Esophagus squamous epithelium (tissue), 5 donors: Measurements from ENCODE around the gene RNF123. TPM values are rescaled to one million over a fixed set of nuclear protein-coding genes. Genes with fewer than 3 reads are reported as not detected.

ENCODE experiments used
- DNase-seq: peaks from one replicate; lab custom pipeline; 2025; lab: John Stamatoyannopoulos, UW
- H3K27ac ChIP-seq, 4 donors: fragments of 200-600 bp; sonication (generic); one replicate each; pipeline ENCODE4 v1.5.1; 2016 to 2019; ENCODE audit warnings: mild to moderate bottlenecking in 1 of 4
- H3K27me3 ChIP-seq, 4 donors: fragments of 200-600 bp; sonication (generic); 1 replicate in 3 of 4; 2 replicates in 1 of 4; pipeline versions ENCODE4 v1.5.1 to v1.6.0; 2017 to 2021; ENCODE audit warnings: antibody characterized with exemption in 1 of 4
- H3K36me3 ChIP-seq, 3 donors: fragments of 200-600 bp; sonication (generic); one replicate each; pipeline ENCODE4 v1.5.1; 2016 to 2019
- H3K4me1 ChIP-seq, 3 donors: fragments of 200-600 bp; sonication (generic); one replicate each; pipeline ENCODE4 v1.5.1; 2017 to 2019
- H3K4me3 ChIP-seq, 4 donors: fragments of 200-600 bp; sonication (generic); 1 replicate in 3 of 4; 2 replicates in 1 of 4; pipeline ENCODE4 v1.5.1; 2016 to 2019; ENCODE audit warnings: mild to moderate bottlenecking in 2 of 4, moderate library complexity in 1 of 4
- H3K9me3 ChIP-seq, 3 donors: fragments of 200-600 bp; sonication (generic); one replicate each; pipeline ENCODE4 v1.5.1; 2016 to 2019
- POLR2A ChIP-seq, 4 donors: fragments of 450-650 bp; IDR thresholded peaks; one replicate each; pipeline ENCODE4 v1.6.1; 2017; ENCODE audit warnings: antibody characterized with exemption in 4 of 4, mild to moderate bottlenecking in 4 of 4, moderate library complexity in 3 of 4
- WGBS, 2 donors: methylation state at CpG; one replicate each; pipeline ENCODE4 v1.1.5; 2018; 5-methylcytosine and 5-hydroxymethylcytosine counted together
- intact Hi-C: fragments of 100-400 bp; cut with DNase I; formaldehyde crosslinking; loops from one replicate; pipeline ENCODE4 v1.15.0; 2022
- total RNA-seq, 4 donors: library from RNA; depleted of rRNA; stranded (reverse); fragments of >200 nt; gene quantifications; one replicate each; pipeline ENCODE4 v1.1.0, GENCODE V29; 2016
- TF ChIP-seq, protein P1 (sequence below), 6 experiments: fragments of 450-650 bp in 4 of 6; fragments of 200-600 bp in 2 of 6; sonication (generic) in 2 of 6; IDR thresholded peaks; one replicate each; pipeline ENCODE4 v1.5.1; 2016 to 2019; ENCODE audit warnings: antibody characterized with exemption in 6 of 6, mild to moderate bottlenecking in 4 of 6, moderate library complexity in 4 of 6
- donor health status: DM: yes; HTN: yes; CAD: no.

The RNF123 gene
- total RNA-seq, 4 donors from 2014 or later: 14.7 to 21.8 (median 15.8) TPM

DNA sequence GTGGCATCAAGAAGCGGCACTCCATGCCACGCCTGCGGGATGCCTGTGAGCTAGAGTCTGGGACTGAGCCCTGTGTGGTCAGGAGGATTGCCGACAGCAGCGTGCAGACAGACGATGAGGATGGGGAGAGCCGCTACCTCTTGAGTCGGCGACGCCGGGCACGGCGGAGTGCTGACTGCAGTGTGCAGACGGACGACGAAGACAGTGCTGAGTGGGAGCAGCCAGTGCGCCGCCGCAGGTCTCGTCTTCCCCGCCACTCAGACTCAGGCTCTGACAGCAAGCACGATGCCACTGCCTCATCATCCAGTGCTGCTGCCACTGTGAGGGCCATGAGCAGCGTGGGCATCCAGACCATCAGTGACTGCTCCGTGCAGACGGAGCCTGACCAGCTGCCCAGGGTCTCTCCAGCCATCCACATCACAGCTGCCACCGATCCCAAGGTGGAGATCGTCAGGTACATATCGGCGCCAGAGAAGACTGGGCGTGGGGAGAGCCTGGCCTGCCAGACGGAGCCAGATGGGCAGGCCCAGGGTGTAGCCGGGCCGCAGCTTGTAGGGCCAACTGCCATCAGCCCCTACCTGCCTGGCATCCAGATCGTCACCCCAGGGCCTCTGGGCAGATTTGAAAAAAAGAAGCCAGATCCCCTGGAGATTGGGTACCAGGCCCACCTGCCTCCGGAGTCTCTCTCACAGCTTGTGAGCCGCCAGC is 32.0 kb upstream of the RNF123 start:
- Histone ChIP-seq H3K27me3 (peaks cover 0 to 18% (median 0%) of the 10 kb centered on the region in 4 donors), H3K4me1 (peaks cover 0 to 6% (median 0%) of the 10 kb centered on the region in 3 donors), H3K4me3 (no peak overlapping the region), H3K9me3 (no peaks in the 10 kb centered on the region), H3K27ac (no peak overlapping the region), H3K36me3 (no peaks in the 10 kb centered on the region)
- WGBS, 2 donors: 89 to 91% methylated on average over 22 to 26 of the region's 36 CpGs
- TF ChIP-seq, protein P1, sequence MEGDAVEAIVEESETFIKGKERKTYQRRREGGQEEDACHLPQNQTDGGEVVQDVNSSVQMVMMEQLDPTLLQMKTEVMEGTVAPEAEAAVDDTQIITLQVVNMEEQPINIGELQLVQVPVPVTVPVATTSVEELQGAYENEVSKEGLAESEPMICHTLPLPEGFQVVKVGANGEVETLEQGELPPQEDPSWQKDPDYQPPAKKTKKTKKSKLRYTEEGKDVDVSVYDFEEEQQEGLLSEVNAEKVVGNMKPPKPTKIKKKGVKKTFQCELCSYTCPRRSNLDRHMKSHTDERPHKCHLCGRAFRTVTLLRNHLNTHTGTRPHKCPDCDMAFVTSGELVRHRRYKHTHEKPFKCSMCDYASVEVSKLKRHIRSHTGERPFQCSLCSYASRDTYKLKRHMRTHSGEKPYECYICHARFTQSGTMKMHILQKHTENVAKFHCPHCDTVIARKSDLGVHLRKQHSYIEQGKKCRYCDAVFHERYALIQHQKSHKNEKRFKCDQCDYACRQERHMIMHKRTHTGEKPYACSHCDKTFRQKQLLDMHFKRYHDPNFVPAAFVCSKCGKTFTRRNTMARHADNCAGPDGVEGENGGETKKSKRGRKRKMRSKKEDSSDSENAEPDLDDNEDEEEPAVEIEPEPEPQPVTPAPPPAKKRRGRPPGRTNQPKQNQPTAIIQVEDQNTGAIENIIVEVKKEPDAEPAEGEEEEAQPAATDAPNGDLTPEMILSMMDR (IDR thresholded peaks at IDR 0.05): no peak
- intact Hi-C loops: no loop called here
- DNase-seq: no peak

DNA sequence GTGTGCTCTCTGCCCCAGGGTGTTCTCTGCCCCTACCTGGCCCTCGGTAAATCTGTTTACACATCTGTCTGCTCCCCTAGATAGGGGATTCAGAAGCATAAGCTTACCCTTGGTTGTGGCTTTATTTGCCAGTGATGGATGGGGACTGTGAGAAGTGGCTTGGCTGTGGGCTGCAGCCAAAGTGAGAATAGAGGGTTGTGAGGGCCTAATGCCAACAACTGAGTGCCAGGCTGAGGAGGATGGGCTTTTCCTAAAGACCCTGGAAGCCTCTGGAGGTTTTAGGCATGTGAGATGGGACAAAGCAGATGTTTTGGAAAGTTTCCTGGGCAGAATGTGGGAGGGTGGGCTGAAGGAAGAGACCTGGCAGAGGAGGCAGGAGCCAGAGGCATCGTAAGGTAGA is 30.6 kb upstream of the RNF123 start:
- Histone ChIP-seq H3K4me1 (peaks cover 0 to 6% (median 0%) of the 10 kb centered on the region in 3 donors), H3K27ac (no peak overlapping the region), H3K4me3 (no peak overlapping the region), H3K9me3 (no peaks in the 10 kb centered on the region), H3K36me3 (no peaks in the 10 kb centered on the region), H3K27me3 (peaks cover 0 to 30% (median 0%) of the 10 kb centered on the region in 4 donors)
- no peak for DNase-seq
- no peak for TF ChIP-seq POLR2A (IDR thresholded peaks at IDR 0.05)
- TF ChIP-seq, protein P1 (IDR thresholded peaks at IDR 0.05): no peak
- intact Hi-C loops: no loop called here
- WGBS, 2 donors: 49 to 64% methylated on average over 2 of the region's 2 CpGs

DNA sequence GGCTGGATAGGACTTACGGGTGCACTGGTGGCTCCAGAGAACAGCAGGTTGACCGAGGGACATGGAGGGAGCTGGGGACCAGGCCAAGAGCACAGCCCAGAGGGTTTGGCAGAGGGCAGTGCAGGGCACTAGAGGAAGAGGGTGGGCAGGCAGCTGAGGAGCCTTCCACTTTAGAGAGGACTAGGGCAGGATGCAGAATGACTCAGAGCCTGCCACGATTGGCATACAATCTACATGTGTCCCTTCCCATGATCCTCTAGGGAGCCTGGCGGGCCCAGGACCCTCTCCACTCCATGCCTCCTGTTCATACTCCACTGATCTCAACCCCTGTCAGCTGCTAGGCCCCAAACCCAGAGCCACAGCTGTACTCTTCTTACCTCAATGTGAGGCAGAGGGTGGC is 29.6 kb upstream of the RNF123 start:
- H3K36me3 ChIP-seq: no peaks in the 10 kb centered on the region
- H3K9me3 ChIP-seq: no peaks in the 10 kb centered on the region
- WGBS, 2 donors: 69 to 73% methylated on average over 3 to 4 of the region's 4 CpGs
- no peak overlapping the region for H3K4me3 ChIP-seq
- no peak for DNase-seq
- H3K27me3 ChIP-seq: peaks cover 0 to 40% (median 0%) of the 10 kb centered on the region in 4 donors
- H3K4me1 ChIP-seq: peaks cover 0 to 4% (median 0%) of the 10 kb centered on the region in 3 donors
- TF ChIP-seq, protein P1 (IDR thresholded peaks at IDR 0.05): no peak
- TF ChIP-seq POLR2A (IDR thresholded peaks at IDR 0.05): no peak
- no peak overlapping the region for H3K27ac ChIP-seq
- intact Hi-C loops: no loop called here

DNA sequence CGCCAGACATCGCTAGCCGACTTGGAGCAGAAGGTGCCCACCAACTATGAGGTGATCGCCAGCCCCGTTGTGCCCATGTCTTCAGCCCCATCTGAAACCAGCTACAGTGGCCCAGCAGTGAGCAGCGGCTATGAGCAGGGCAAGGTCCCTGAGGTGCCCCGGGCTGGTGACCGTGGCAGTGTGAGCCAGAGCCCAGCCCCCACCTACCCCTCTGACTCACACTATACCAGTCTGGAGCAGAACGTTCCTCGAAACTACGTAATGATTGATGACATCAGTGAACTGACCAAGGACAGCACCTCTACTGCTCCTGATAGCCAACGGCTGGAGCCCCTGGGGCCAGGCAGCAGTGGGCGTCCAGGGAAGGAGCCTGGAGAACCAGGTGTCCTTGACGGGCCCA is 28.1 kb upstream of the RNF123 start:
- 40 to 100% methylated on average over 1 of the region's 14 CpGs for WGBS, 2 donors

DNA sequence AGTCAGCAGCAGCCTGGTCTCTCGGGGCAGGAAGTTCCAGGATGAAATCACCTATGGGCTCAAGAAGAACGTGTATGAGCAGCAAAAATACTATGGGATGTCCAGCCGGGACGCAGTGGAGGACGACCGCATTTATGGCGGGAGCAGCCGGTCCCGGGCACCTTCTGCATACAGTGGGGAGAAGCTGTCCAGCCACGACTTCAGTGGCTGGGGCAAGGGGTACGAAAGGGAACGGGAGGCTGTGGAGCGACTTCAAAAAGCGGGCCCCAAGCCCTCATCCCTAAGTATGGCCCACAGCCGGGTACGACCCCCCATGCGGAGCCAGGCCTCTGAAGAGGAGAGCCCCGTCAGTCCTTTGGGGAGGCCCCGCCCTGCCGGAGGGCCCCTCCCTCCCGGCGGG is 27.3 kb upstream of the RNF123 start:
- peaks cover 0 to 43% (median 0%) of the 10 kb centered on the region in 4 donors for H3K27me3 ChIP-seq
- no peak overlapping the region for H3K4me3 ChIP-seq
- TF ChIP-seq, protein P1 (IDR thresholded peaks at IDR 0.05): no peak
- TF ChIP-seq POLR2A (IDR thresholded peaks at IDR 0.05): no peak
- no peak overlapping the region for H3K27ac ChIP-seq
- intact Hi-C loops: no loop called here
- no peaks in the 10 kb centered on the region for H3K9me3 ChIP-seq
- no peaks in the 10 kb centered on the region for H3K36me3 ChIP-seq
- WGBS, 2 donors: 85 to 87% methylated on average over 9 to 18 of the region's 22 CpGs
- DNase-seq: no peak
- no peaks in the 10 kb centered on the region for H3K4me1 ChIP-seq

More for the DNA sequence above, 28.1 kb upstream of the RNF123 start:
- intact Hi-C loops: no loop called here
- H3K36me3 ChIP-seq: no peaks in the 10 kb centered on the region
- DNase-seq: no peak
- peaks cover 0 to 45% (median 0%) of the 10 kb centered on the region in 4 donors for H3K27me3 ChIP-seq
- TF ChIP-seq POLR2A (IDR thresholded peaks at IDR 0.05): no peak
- TF ChIP-seq, protein P1 (IDR thresholded peaks at IDR 0.05): no peak
- H3K4me3 ChIP-seq: no peak overlapping the region
- H3K9me3 ChIP-seq: no peaks in the 10 kb centered on the region
- no peak overlapping the region for H3K27ac ChIP-seq
- no peaks in the 10 kb centered on the region for H3K4me1 ChIP-seq
